A549 (cell line): ENCODE measurements around the gene STOML3. TPM values are rescaled to one million over a fixed set of nuclear protein-coding genes. Genes with fewer than 3 reads are reported as not detected.

ENCODE experiments used
- ATAC-seq, 2 experiments: fragments of 200-7000 bp in 1 of 2; fragments of >200 bp in 1 of 2; cut with Nextera tagmentation in 1 of 2; cut with Tn5 transposase in 1 of 2; 3 replicates each; pipeline versions ENCODE4 v1.8.0 to v1.9.1; 2018 to 2020; ENCODE audit warnings: mild to moderate bottlenecking in 1 of 2, moderate library complexity in 1 of 2
- CTCF ChIA-PET: fragments of 300-600 bp; sonication (Branson Sonifier 250); formaldehyde crosslinking; extraction: SDS; loops from one replicate; lab custom pipeline; 2021; ENCODE audit warnings: antibody characterized with exemption, inconsistent platforms; lab: Yijun Ruan, JAX
- POLR2A ChIA-PET: fragments of 350-600 bp; formaldehyde crosslinking; extraction: SDS; loops from one replicate; lab custom pipeline; 2021; ENCODE audit warnings: antibody characterized with exemption, inconsistent platforms; lab: Yijun Ruan, JAX
- DNase-seq, 2 experiments: peaks; one replicate each; pipeline versions ENCODE4 v3.0.0 to v3.0.0-alpha.2; 2011 to 2016; ENCODE audit warnings: low read depth in 1 of 2, low spot score in 1 of 2
- FAIRE-seq: peaks from 2 replicates; lab custom pipeline; 2011; peaks lifted over from hg19 to GRCh38; lab: Jason Lieb, UNC
- H3K27ac ChIP-seq, 2 experiments: fragments of >200 bp; sonication (Bioruptor Twin); formaldehyde crosslinking; 3 replicates each; pipeline ENCODE4 v1.5.1; 2016 to 2017
- H3K4me1 ChIP-seq: fragments of >200 bp; sonication (Bioruptor Twin); formaldehyde crosslinking; 3 replicates; pipeline ENCODE4 v1.6.1; 2016
- H3K4me2 ChIP-seq: fragments of >200 bp; sonication (Bioruptor Twin); formaldehyde crosslinking; 3 replicates; pipeline ENCODE4 v1.6.1; 2016
- H3K4me3 ChIP-seq: fragments of >200 bp; sonication (Bioruptor Twin); formaldehyde crosslinking; 3 replicates; pipeline ENCODE4 v1.5.1; 2016
- H3K9me3 ChIP-seq: fragments of >200 bp; sonication (Bioruptor Twin); formaldehyde crosslinking; 3 replicates; pipeline ENCODE4 v1.6.1; 2016
- CEBPB ChIP-seq, 2 experiments: fragments of >200 bp in 1 of 2; sonication (Bioruptor Twin) in 1 of 2; formaldehyde crosslinking in 1 of 2; IDR thresholded peaks; 2 replicates each; pipeline ENCODE4 v1.6.1; 2012 to 2016
- CHD2 ChIP-seq: fragments of 150-350 bp; IDR thresholded peaks from 2 replicates; pipeline ENCODE4 v1.6.1; 2014; ENCODE audit warnings: low read length; ENCODE audit not compliant: partially characterized antibody
- CHD4 ChIP-seq: fragments of 200-600 bp; sonication (generic); IDR thresholded peaks from 2 replicates; pipeline ENCODE4 v1.6.1; 2016; ENCODE audit warnings: antibody characterized with exemption, mild to moderate bottlenecking, borderline replicate concordance
- EHMT2 ChIP-seq: fragments of 200-600 bp; sonication (generic); IDR thresholded peaks from 2 replicates; pipeline ENCODE4 v1.6.1; 2016; ENCODE audit warnings: antibody characterized with exemption, low read depth, mild to moderate bottlenecking, moderate library complexity
- ELK1 ChIP-seq: fragments of 150-350 bp; IDR thresholded peaks from 2 replicates; pipeline ENCODE4 v1.6.1; 2014; ENCODE audit warnings: low read depth, mild to moderate bottlenecking, low read length
- ESRRA ChIP-seq: fragments of 150-350 bp; IDR thresholded peaks from 2 replicates; pipeline ENCODE4 v1.6.1; 2014; ENCODE audit warnings: mild to moderate bottlenecking, low read length, borderline replicate concordance
- FOSB ChIP-seq: fragments of 250-450 bp; sonication (Bioruptor Pico); IDR thresholded peaks from 2 replicates; pipeline ENCODE4 v1.5.0; 2020; ENCODE audit warnings: mild to moderate bottlenecking, moderate library complexity
- FOSL2 ChIP-seq, 2 experiments: fragments of 450-650 bp in 1 of 2; fragments of >200 bp in 1 of 2; sonication (Bioruptor Twin) in 1 of 2; formaldehyde crosslinking; IDR thresholded peaks; 2 replicates each; pipeline versions ENCODE4 v1.5.0 to v1.6.1; 2016 to 2020; ENCODE audit warnings: mild to moderate bottlenecking in 1 of 2, moderate library complexity in 1 of 2
- GATA3 ChIP-seq: IDR thresholded peaks from 2 replicates; pipeline ENCODE4 v1.6.1; 2012; ENCODE audit warnings: borderline replicate concordance
- HOXA7 ChIP-seq: fragments of 250-450 bp; sonication (Bioruptor Pico); IDR thresholded peaks from 2 replicates; pipeline ENCODE4 v1.5.0; 2020; ENCODE audit warnings: mild to moderate bottlenecking, moderate library complexity
- HOXB5 ChIP-seq: fragments of 250-450 bp; sonication (Bioruptor Pico); IDR thresholded peaks from 2 replicates; pipeline ENCODE4 v1.5.0; 2020; ENCODE audit warnings: mild to moderate bottlenecking, moderate library complexity
- MAFK ChIP-seq: fragments of 450-650 bp; IDR thresholded peaks from 2 replicates; pipeline ENCODE4 v1.6.1; 2014; ENCODE audit not compliant: partially characterized antibody
- MAZ ChIP-seq: fragments of 150-350 bp; IDR thresholded peaks from 2 replicates; pipeline ENCODE4 v1.6.1; 2014; ENCODE audit warnings: antibody characterized with exemption, low read depth, low read length, borderline replicate concordance
- MYC ChIP-seq: IDR thresholded peaks from 2 replicates; pipeline ENCODE4 v1.6.1; 2012; ENCODE audit warnings: mild to moderate bottlenecking, inconsistent platforms, low read length, improper control_type of control experiment, borderline replicate concordance
- NR3C1 ChIP-seq: fragments of >200 bp; sonication (Bioruptor Twin); formaldehyde crosslinking; IDR thresholded peaks from 3 replicates; pipeline ENCODE4 v1.6.1; 2017
- POLR2AphosphoS2 ChIP-seq: conservative IDR thresholded peaks from 2 replicates; pipeline ENCODE4 v1.6.1; 2012; ENCODE audit warnings: low read length, improper control_type of control experiment, inconsistent platforms
- RARB ChIP-seq: fragments of 250-450 bp; sonication (Bioruptor Pico); IDR thresholded peaks from 2 replicates; pipeline ENCODE4 v1.8.0; 2021; ENCODE audit warnings: mild to moderate bottlenecking, moderate library complexity
- RCOR1 ChIP-seq: fragments of 150-350 bp; IDR thresholded peaks from 2 replicates; pipeline ENCODE4 v1.6.1; 2014; ENCODE audit warnings: antibody characterized with exemption, low read length, low read depth
- RFX5 ChIP-seq: fragments of 450-650 bp; IDR thresholded peaks from 2 replicates; pipeline ENCODE4 v1.7.1; 2014; ENCODE audit warnings: antibody characterized with exemption, mild to moderate bottlenecking, moderate library complexity
- SMC3 ChIP-seq: fragments of >200 bp; sonication (Bioruptor Twin); formaldehyde crosslinking; IDR thresholded peaks from 3 replicates; pipeline ENCODE4 v1.6.1; 2018; ENCODE audit warnings: inconsistent platforms
- TFCP2L1 ChIP-seq: fragments of 250-450 bp; sonication (Bioruptor Pico); IDR thresholded peaks from 2 replicates; pipeline ENCODE4 v1.5.0; 2021; ENCODE audit warnings: mild to moderate bottlenecking
- TP53 ChIP-seq: fragments of 250-450 bp; sonication (Bioruptor Pico); IDR thresholded peaks from 2 replicates; pipeline ENCODE4 v1.5.0; 2021; ENCODE audit warnings: mild to moderate bottlenecking, moderate library complexity
- ZNF302 ChIP-seq: fragments of 250-450 bp; sonication (Bioruptor Pico); IDR thresholded peaks from 2 replicates; pipeline ENCODE4 v1.9.0; 2021; ENCODE audit warnings: inconsistent platforms, mild to moderate bottlenecking, moderate library complexity
- whole genome bisulfite sequencing: methylation state at CpG from one replicate; pipeline ENCODE4 v1.1.6; 2017; ENCODE audit errors: missing lambda C conversion rate; 5-methylcytosine and 5-hydroxymethylcytosine counted together
- polyA plus RNA-seq, 4 experiments: library from polyadenylated mRNA; depleted of rRNA in 3 of 4; stranded (reverse); fragments of >200 nt; fragmentation: RNase III in 1 of 4; extraction: RNeasy Plus Mini Kit Qiagen cat#74134 plus additional on column Dnase treatment in 1 of 4; gene quantifications; 2 replicates in 3 of 4; 3 replicates in 1 of 4; pipeline ENCODE4 v1.2.3, GENCODE V29; 2011 to 2017
- TF ChIP-seq, protein P1 (sequence below): fragments of >200 bp; sonication (Bioruptor Twin); formaldehyde crosslinking; IDR thresholded peaks from 3 replicates; pipeline ENCODE4 v1.5.1; 2016
- TF ChIP-seq, protein P2 (sequence below): fragments of 250-450 bp; sonication (Bioruptor Pico); IDR thresholded peaks from 2 replicates; pipeline ENCODE4 v1.5.0; 2021; ENCODE audit warnings: mild to moderate bottlenecking, moderate library complexity, borderline replicate concordance
- TF ChIP-seq, protein P3 (sequence below): IDR thresholded peaks from 2 replicates; pipeline ENCODE4 v1.6.1; 2012; ENCODE audit warnings: low read depth, borderline replicate concordance

STOML3 gene
- polyA plus RNA-seq, 2 of the 4 experiments (the other 2 are of a cell fraction): not detected

- DNase-seq: no peak
- no peak for FAIRE-seq
- WGBS: 47% methylated on average over 9 of the region's 11 CpGs
- H3K27ac ChIP-seq: no peak overlapping the region
- H3K9me3 ChIP-seq: no peaks in the 10 kb centered on the region
- ChIA-PET POLR2A (no interaction called here), CTCF (no interaction called here)
- H3K4me3 ChIP-seq: no peak overlapping the region
- no peak overlapping the region for H3K4me2 ChIP-seq
- no peak for TF ChIP-seq MAZ
- TF ChIP-seq TP53 (CRISPR knock-in tag): no peak
- TF ChIP-seq NR3C1: no peak
- peak; percentile 58 for TF ChIP-seq MAFK
- no peak for TF ChIP-seq HOXB5 (CRISPR knock-in tag)
- no peak for ATAC-seq
- H3K4me1 ChIP-seq: no peaks in the 10 kb centered on the region
Measured at GRCh38 chr13:38957794-38958592, 32.6 kb downstream of the STOML3 start.

GRCh38 chr13:38954844-38955243, 35.8 kb downstream of the STOML3 start:
- CTCF ChIA-PET: no interaction called here
- FAIRE-seq: no peak
- ATAC-seq: no peak

DNA sequence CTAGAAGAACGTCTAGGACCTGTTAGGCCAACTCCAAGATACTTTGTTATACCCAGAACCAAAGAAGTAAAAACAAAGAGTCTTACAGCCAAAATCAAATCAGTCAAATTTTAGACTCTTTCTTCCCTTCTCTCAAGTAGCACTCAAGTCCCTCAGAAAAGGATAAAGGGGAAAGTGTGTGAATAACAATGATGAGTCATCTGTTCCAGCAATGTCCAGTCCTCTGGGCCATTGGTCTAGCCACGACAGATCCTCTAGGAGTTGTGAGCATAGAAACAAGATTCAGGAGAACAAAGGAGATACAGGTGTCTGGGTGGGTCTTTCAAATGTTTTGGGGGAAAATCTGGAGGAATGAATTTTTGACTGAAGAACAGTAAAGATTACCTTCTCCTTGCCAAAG, 36.3 kb downstream of the STOML3 start:
- no peak overlapping the region for H3K4me2 ChIP-seq
- H3K4me3 ChIP-seq: no peak overlapping the region
- H3K27ac ChIP-seq: no peak overlapping the region
- no peaks in the 10 kb centered on the region for H3K9me3 ChIP-seq
- no peaks in the 10 kb centered on the region for H3K4me1 ChIP-seq
- ChIA-PET POLR2A (no interaction called here), CTCF (no interaction called here)
- DNase-seq: no peak
- TF ChIP-seq TP53 (CRISPR knock-in tag) (no peak), GATA3 (no peak), FOSB (CRISPR knock-in tag) (no peak), RARB (CRISPR knock-in tag) (no peak), FOSL2 (IDR thresholded peaks at IDR 0.05) (no peak), FOSL2 (CRISPR knock-in tag; IDR thresholded peaks at IDR 0.05) (peak; percentile 15; the same call in 1 of the 2 replicates), EHMT2 (no peak), RCOR1 (no peak)
- TF ChIP-seq, protein P1, sequence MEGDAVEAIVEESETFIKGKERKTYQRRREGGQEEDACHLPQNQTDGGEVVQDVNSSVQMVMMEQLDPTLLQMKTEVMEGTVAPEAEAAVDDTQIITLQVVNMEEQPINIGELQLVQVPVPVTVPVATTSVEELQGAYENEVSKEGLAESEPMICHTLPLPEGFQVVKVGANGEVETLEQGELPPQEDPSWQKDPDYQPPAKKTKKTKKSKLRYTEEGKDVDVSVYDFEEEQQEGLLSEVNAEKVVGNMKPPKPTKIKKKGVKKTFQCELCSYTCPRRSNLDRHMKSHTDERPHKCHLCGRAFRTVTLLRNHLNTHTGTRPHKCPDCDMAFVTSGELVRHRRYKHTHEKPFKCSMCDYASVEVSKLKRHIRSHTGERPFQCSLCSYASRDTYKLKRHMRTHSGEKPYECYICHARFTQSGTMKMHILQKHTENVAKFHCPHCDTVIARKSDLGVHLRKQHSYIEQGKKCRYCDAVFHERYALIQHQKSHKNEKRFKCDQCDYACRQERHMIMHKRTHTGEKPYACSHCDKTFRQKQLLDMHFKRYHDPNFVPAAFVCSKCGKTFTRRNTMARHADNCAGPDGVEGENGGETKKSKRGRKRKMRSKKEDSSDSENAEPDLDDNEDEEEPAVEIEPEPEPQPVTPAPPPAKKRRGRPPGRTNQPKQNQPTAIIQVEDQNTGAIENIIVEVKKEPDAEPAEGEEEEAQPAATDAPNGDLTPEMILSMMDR: no peak
- no peak for ATAC-seq
- FAIRE-seq: no peak
- 0% methylated on average over 2 of the region's 2 CpGs for WGBS

More at GRCh38 chr13:38954844-38955243, 35.8 kb downstream of the STOML3 start:
- H3K9me3 ChIP-seq: no peaks in the 10 kb centered on the region
- TF ChIP-seq RFX5 (no peak), ELK1 (no peak), ESRRA (no peak), MYC (no peak), HOXA7 (CRISPR knock-in tag) (no peak), POLR2AphosphoS2 (no peak), CHD4 (no peak), TFCP2L1 (CRISPR knock-in tag) (no peak), CEBPB (IDR thresholded peaks at IDR 0.05) (no peak), NR3C1 (no peak), EHMT2 (no peak), ZNF302 (CRISPR knock-in tag) (no peak), MAFK (no peak), HOXB5 (CRISPR knock-in tag) (no peak), RARB (CRISPR knock-in tag) (no peak), SMC3 (no peak), TP53 (CRISPR knock-in tag) (no peak), CHD2 (no peak)
- TF ChIP-seq, protein P2, sequence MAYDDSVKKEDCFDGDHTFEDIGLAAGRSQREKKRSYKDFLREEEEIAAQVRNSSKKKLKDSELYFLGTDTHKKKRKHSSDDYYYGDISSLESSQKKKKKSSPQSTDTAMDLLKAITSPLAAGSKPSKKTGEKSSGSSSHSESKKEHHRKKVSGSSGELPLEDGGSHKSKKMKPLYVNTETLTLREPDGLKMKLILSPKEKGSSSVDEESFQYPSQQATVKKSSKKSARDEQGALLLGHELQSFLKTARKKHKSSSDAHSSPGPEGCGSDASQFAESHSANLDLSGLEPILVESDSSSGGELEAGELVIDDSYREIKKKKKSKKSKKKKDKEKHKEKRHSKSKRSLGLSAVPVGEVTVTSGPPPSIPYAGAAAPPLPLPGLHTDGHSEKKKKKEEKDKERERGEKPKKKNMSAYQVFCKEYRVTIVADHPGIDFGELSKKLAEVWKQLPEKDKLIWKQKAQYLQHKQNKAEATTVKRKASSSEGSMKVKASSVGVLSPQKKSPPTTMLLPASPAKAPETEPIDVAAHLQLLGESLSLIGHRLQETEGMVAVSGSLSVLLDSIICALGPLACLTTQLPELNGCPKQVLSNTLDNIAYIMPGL: no peak
- TF ChIP-seq, protein P3, sequence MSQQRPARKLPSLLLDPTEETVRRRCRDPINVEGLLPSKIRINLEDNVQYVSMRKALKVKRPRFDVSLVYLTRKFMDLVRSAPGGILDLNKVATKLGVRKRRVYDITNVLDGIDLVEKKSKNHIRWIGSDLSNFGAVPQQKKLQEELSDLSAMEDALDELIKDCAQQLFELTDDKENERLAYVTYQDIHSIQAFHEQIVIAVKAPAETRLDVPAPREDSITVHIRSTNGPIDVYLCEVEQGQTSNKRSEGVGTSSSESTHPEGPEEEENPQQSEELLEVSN: no peak
- TF ChIP-seq, all 56 proteins: peak for 0
- H3K27ac ChIP-seq: no peak overlapping the region
- no peak for DNase-seq
- H3K4me1 ChIP-seq: no peaks in the 10 kb centered on the region
- H3K4me2 ChIP-seq: no peak overlapping the region
- POLR2A ChIA-PET: no interaction called here
- no peak overlapping the region for H3K4me3 ChIP-seq
